ENCODE results near the gene ARFGEF3.

DNA sequence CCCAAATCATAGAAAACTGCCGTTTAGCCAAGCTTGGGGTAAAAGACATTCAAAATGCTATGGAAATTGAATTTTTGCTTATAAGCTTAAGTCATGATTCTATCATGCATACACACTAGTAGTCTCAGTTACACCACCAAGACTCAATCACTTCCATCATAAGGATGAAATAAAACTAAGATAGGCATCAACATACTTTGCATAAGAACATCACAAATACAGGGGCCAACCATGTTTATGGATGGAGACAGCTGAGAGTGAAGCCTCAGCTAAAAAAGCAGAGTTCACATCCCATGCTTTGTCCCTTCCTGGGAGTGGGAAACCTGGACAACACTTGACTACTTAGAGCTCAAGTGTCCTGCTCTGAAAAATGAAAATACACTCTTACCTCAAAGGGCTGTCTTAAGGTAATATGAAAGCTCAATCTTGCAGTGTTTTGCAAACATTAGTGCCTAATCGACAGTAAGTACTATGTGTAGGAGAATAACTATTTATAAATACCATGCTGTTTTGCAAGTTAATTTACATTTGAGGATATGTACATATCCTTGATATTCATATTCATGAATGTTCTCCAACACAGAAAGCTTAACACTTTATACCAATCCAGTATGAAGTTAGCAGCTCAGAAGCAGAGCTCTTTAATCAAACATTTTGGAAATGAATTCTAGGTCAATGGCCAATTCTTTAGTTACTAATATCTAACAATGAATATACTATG, 184.0 kb downstream of the ARFGEF3 start:
- TF ChIP-seq, protein P1, sequence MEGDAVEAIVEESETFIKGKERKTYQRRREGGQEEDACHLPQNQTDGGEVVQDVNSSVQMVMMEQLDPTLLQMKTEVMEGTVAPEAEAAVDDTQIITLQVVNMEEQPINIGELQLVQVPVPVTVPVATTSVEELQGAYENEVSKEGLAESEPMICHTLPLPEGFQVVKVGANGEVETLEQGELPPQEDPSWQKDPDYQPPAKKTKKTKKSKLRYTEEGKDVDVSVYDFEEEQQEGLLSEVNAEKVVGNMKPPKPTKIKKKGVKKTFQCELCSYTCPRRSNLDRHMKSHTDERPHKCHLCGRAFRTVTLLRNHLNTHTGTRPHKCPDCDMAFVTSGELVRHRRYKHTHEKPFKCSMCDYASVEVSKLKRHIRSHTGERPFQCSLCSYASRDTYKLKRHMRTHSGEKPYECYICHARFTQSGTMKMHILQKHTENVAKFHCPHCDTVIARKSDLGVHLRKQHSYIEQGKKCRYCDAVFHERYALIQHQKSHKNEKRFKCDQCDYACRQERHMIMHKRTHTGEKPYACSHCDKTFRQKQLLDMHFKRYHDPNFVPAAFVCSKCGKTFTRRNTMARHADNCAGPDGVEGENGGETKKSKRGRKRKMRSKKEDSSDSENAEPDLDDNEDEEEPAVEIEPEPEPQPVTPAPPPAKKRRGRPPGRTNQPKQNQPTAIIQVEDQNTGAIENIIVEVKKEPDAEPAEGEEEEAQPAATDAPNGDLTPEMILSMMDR (conservative IDR thresholded peaks at IDR 0.05; ENCODE audit: low read depth, low read length): no peak
- no peak for TF ChIP-seq EZH2 (IDR thresholded peaks at IDR 0.05; ENCODE audit: low read length, unreplicated experiment)
